ENCODE measurements around the gene TMEM37.

The TMEM37 gene

DNA sequence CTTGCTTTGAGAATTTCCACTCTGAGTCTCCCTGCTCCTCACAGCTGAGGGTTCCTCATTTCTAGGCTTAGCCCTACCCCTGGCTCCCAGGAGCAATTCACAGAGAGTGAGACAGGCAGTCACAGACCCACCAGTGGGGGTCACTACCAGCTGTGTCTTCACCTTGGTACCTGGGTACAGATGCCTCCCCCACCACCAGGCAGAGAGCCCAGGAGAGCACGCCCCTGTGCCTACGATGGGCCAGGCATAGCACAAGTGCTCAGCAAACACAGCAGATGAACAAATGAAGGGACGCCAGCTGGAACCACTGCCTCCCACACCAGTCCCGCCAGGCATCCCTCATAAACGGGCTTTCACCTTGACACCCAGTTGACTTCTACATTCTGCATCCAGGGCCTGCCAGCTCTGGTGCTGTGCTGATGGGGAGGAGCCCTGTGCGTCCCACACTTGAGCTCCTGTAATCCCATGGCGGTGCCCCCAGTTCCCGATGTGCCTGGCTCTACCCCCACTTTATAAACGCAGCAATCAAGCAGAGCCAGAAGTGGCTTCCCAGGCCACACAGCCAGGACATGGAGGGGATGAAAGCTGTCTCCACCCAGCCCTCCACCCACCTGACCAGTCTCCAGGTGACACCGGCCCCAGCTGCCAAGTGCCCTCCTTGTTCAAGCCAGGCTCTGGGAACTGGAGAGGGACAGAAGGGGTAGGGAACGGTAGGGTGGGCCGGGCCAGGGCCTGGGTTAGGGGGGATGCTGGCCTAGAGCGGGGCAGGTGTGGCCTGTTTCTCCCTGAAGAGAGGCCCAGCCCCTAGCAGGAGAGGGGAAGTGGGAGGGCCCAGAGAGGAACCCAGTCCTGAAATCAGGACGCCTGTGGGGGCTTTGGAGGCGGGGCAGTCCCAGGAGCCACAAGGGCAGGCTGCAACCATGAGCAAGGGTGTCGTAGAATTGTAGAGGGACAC is 50.1 kb downstream of the TMEM37 start:
- no peak for DNase-seq

DNA sequence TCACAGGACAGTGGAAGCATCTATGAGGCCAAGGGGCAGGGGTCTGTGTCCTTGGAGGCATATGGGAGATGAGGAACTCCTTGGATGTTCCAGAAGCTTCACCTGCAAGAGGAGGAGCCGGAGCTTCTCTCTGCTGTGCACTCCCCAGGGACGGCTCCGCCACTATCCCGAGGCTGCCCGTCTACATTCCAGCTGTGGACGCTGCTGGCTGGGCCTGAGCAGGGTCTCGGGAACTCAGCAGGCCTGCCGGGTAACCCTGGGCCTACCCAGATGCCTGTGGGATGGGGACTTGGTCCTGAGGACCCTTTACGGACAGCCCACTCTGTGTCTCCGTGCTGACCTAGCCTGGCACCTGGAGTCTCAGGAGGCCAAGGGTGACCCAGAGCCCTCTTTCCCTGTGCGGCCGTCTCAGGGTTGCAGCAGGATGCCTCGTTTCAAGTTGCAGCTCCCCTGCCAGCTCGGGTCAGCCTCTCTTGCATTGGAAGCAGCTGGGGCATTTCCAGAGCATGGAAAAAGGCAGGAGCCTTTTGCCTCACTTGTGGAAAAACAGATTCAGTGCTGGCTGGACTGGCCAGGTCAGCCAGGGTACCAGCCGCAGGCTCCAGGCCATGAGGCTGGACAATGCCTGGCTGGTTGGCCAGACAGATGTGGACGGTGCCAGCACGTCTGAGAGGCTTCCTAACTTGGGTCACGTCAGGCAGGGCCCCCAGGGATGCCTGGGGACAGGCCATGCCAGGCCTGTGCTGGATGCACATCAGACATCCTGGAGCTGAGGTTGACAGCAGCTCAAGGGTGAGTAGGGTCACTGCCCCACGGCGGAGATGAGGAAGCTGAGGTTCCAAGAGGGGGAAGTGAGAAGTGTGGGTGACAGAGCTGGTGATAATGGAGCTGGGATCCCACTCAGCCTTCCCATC is 51.1 kb downstream of the TMEM37 start:
- no peak for DNase-seq

DNA sequence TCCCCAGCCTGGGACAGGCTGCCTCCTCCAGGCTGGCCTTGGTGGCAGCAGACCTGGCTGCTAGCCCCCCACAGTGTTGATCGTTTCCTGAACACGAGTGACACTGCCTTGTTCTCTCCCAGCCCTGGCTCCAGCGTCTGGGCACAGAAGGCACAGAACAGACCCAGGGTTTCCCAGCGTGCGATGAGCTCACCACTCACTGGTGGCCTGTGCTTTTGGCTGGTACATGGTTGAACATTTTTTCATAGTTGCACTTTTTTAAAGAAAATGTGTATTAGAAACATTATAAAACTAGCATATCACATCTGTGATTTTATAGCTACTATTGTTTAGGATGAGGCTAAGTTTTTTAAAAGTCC is 51.7 kb downstream of the TMEM37 start:
- DNase-seq = no peak

DNA sequence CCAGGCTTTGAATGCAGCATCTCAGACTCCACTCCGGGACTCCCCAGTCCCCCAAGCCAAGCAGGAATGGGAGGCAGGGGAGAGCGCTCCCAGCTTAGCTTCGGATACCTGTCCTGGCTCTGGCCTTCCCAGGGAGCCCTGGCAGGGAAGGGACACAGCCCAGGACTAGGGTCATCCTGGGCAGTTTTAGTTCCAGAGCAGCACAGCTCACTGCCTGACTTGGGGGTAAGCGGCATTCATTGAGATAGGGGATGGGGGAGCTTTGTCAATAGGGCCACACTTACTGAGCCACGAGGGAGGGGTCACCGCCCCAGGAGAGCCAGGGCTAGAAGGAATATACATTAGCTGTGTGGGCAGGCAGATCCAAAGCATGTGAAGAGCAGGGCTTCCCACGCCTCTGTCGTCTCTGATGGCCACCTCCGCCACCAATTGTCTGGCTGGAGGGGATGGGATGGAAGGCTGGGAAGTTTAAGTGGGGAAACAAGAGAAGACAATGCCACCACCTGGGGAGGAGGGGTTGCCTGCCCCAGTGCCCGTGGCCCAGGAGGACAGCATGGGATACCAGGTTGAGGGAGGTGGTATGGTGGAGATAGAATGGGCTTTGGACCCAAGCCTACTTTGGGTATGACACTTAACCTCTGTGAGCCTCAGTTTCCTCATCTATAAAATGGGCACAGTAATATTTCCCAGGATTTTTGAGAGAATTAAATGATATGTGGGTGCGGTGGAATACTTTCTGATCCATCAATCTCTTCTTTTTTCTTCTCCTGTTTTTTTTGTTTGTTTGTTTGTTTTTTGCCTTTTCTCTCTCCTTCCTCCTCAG is 52.5 kb downstream of the TMEM37 start:
- DNase-seq = no peak

GRCh38 chr2:119484834-119485233 is 53.2 kb downstream of the TMEM37 start:
- no peak for DNase-seq

DNA sequence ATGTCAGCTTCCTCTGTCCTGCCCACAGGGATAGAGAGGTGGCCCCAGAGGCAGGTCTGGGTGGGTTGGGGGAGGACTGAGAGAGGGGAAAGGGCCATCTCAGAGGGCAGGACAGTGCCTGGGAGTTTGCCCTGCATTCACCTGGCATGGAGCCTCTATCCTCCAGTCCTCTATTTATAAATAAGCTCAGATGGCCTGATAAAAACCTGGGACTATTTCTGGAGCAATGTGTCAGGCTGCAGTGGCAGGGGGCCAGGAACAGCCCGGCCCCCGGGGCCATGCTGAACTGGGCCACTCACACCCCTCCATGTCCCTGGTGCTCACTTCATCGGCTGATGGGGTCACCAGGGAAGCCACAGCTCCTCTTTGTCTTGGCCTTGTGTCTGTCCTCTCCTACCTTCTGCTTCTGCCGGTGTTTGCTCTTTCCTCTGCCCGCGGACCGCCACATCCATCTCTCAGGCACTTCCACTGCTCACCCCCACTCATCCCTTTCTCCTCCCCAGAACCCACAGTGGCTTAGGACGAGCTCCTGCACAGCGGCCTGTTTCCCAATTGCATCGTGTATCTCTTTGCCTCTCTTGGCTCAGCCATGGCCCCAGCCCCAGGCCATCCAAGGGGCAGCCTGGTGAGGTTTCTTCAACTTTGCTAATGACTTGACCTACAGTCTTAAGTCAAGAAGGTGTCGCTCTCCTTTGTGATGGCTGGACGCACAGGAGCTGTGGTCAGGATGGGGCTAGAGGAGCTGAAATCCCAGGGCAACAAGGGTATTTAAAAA is 53.9 kb downstream of the TMEM37 start:
- no peak for DNase-seq

- no peak for DNase-seq
Measured at GRCh38 chr2:119486196-119486827, 54.7 kb downstream of the TMEM37 start.

GRCh38 chr2:119486886-119487285 is 55.2 kb downstream of the TMEM37 start:
- DNase-seq = no peak

DNA sequence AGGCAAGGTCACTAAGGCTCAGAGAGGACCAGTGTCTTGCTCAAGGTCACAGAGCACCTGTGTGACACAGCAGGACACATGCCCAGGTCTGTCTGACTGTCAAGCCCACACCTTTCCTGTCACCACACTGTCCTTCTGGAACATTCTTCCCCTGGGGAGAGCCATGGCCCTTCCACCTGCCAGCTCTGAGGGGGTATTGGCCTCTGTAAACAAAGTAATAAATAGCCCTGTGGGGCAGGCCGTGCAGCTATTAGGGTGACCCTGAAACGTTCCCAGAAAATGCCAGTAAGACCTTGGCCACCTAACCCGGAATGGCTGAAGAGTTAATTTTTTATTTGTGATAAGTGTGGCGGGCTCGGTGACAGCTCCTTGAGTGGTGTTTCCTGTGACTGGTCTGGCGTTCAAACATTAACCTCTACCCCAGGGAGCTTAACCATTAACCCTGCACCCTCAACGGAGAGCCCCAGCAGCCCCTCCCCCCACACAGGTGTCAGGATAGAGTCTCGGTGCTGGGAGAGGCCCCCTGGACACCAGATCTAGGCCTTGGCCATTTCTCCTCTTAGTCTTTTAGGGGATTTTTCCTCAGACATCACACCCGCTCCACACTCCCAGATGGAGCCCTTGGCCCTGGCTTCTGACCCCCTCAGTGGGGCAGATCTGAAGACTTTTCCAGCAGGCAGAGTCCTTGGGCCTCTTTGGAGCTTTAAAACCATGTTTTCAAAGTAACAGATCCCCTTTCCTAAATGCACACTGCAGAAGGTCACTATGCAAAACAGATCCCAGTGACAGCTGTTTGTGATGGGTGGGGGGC is 56.0 kb downstream of the TMEM37 start:
- no peak for DNase-seq

All from left hindlimb (tissue), 1 donor.